Esophagus muscularis mucosa (tissue), 4 donors: Measurements from ENCODE around the gene GSTO2. TPM values are rescaled to one million over a fixed set of nuclear protein-coding genes. Genes with fewer than 3 reads are reported as not detected.

Experiments used
- DNase-seq: peaks from one replicate; pipeline ENCODE4 v3.0.0-alpha.2; 2017; ENCODE audit errors: extremely low spot score
- H3K27ac ChIP-seq, 4 donors: fragments of 200-600 bp; sonication (generic); replicated peaks in 1 of 4; 1 replicate in 3 of 4; 2 replicates in 1 of 4; pipeline ENCODE4 v1.5.1; 2016 to 2019; ENCODE audit warnings: mild to moderate bottlenecking in 1 of 4
- H3K27me3 ChIP-seq, 4 donors: fragments of 200-600 bp; sonication (generic); one replicate each; pipeline versions ENCODE4 v1.5.1 to v1.6.0; 2016 to 2019
- H3K36me3 ChIP-seq, 4 donors: fragments of 200-600 bp; sonication (generic); one replicate each; pipeline ENCODE4 v1.5.1; 2016 to 2019
- H3K4me1 ChIP-seq, 4 donors: fragments of 200-600 bp; sonication (generic); one replicate each; pipeline ENCODE4 v1.5.1; 2016 to 2019
- H3K4me3 ChIP-seq, 4 donors: fragments of 200-600 bp; sonication (generic); 1 replicate in 2 of 4; 2 replicates in 2 of 4; pipeline ENCODE4 v1.5.1; 2016 to 2019; ENCODE audit warnings: mild to moderate bottlenecking in 4 of 4, moderate library complexity in 1 of 4
- H3K9me3 ChIP-seq, 4 donors: fragments of 200-600 bp; sonication (generic); 1 replicate in 3 of 4; 2 replicates in 1 of 4; pipeline ENCODE4 v1.5.1; 2016 to 2019
- EP300 ChIP-seq: sonication (generic); formaldehyde crosslinking; IDR thresholded peaks from one replicate; pipeline ENCODE4 v1.6.1; 2017; ENCODE audit warnings: antibody characterized with exemption
- POLR2A ChIP-seq: fragments of 450-650 bp; IDR thresholded peaks from one replicate; pipeline ENCODE4 v1.6.1; 2017; ENCODE audit warnings: antibody characterized with exemption, moderate library complexity, mild to moderate bottlenecking, low read depth
- POLR2AphosphoS5 ChIP-seq, 2 donors: sonication (generic); formaldehyde crosslinking; IDR thresholded peaks; one replicate each; pipeline ENCODE4 v1.6.1; 2017; ENCODE audit warnings: antibody characterized with exemption in 2 of 2
- WGBS: methylation state at CpG from one replicate; pipeline ENCODE4 v1.1.5; 2018; 5-methylcytosine and 5-hydroxymethylcytosine counted together
- intact Hi-C: fragments of 100-400 bp; cut with DNase I; formaldehyde crosslinking; loops from one replicate; pipeline ENCODE4 v1.15.1; 2023
- total RNA-seq, 4 donors: library from RNA; depleted of rRNA; stranded (reverse); fragments of >200 nt; gene quantifications; one replicate each; pipeline versions ENCODE4 v1.1.0 to v1.2.1, GENCODE V29; 2016
- TF ChIP-seq, protein P1 (sequence below), 3 experiments: fragments of 200-600 bp in 2 of 3; fragments of 450-650 bp in 1 of 3; sonication (generic) in 2 of 3; IDR thresholded peaks; one replicate each; pipeline ENCODE4 v1.5.1; 2017 to 2019; ENCODE audit warnings: antibody characterized with exemption in 3 of 3, mild to moderate bottlenecking in 2 of 3, moderate library complexity in 1 of 3

GSTO2 gene
- total RNA-seq, 4 donors from 2014 or later, result 0.42 to 0.99 (median 0.63) TPM

DNA sequence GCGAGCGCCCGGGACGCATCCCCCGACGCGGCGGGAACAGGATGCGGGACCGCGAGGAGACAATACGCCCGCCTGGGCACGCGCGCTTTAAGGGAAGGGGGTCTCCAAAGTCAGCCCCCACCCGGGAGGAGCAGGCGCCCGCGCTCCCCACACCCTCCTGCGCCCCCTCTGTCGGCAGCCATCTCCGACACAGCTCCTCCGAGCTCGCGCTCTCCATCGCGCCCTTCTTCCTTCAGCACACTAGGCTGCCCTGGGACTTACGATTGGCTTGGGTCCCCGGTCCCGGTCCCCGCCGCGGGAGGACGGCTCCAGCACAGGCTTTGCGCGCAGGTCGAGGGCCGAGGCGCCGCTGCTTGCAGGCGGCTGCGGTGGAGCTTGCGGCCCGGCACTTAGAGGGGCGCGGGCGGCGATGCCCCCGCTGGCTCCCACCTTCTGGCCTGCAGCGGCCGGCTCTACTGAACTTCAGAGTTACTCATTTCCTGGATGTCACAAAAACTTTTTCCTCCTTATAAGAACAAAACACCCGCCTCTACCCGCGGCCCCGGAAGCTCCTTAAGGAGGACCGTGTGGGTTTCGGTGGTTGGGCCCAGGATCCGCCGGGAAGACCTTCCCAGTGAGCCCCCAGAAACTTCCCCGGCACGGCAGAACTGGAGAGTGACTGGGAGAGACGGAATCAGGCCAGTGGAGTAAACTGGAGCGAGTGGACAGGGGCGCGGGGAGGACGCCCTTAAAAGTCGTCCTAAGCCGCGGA lies 69.2 kb downstream of the GSTO2 start, which contains the start of gene ITPRIP:
ITPRIP (minus strand) TSS at position 481 of the 751 bp plus-strand sequence. CDS start 22,414 bp downstream, outside the sequence.
- WGBS, result 2% methylated on average over 10 of the region's 70 CpGs
- TF ChIP-seq POLR2AphosphoS5 (IDR thresholded peaks at IDR 0.05), result peak; percentile 96 to 99
- no peak for TF ChIP-seq EP300
- TF ChIP-seq, protein P1, sequence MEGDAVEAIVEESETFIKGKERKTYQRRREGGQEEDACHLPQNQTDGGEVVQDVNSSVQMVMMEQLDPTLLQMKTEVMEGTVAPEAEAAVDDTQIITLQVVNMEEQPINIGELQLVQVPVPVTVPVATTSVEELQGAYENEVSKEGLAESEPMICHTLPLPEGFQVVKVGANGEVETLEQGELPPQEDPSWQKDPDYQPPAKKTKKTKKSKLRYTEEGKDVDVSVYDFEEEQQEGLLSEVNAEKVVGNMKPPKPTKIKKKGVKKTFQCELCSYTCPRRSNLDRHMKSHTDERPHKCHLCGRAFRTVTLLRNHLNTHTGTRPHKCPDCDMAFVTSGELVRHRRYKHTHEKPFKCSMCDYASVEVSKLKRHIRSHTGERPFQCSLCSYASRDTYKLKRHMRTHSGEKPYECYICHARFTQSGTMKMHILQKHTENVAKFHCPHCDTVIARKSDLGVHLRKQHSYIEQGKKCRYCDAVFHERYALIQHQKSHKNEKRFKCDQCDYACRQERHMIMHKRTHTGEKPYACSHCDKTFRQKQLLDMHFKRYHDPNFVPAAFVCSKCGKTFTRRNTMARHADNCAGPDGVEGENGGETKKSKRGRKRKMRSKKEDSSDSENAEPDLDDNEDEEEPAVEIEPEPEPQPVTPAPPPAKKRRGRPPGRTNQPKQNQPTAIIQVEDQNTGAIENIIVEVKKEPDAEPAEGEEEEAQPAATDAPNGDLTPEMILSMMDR (IDR thresholded peaks at IDR 0.05), result peak in 1 of 3 experiments; percentile 2
- peak; percentile 95 for TF ChIP-seq POLR2A
- Histone ChIP-seq H3K27ac (peak within 1 kb of the TSS; percentile 97 to 100 (median 98)), H3K4me3 (peak within 1 kb of the TSS; percentile 77 to 98 (median 90)), H3K9me3 (no peaks in the 10 kb centered on the region), H3K4me1 (peaks cover 51 to 65% (median 62%) of the 10 kb centered on the region in 4 donors), H3K36me3 (peaks cover 0 to 19% (median 3%) of the 10 kb centered on the region in 4 donors), H3K27me3 (no peaks in the 10 kb centered on the region)
- intact Hi-C loops, result loop anchor here (2.0 kb wide), 1 partner anchor 35 kb away; no protein-coding TSS in a partner anchor
- peak; percentile 96 for DNase-seq

DNA sequence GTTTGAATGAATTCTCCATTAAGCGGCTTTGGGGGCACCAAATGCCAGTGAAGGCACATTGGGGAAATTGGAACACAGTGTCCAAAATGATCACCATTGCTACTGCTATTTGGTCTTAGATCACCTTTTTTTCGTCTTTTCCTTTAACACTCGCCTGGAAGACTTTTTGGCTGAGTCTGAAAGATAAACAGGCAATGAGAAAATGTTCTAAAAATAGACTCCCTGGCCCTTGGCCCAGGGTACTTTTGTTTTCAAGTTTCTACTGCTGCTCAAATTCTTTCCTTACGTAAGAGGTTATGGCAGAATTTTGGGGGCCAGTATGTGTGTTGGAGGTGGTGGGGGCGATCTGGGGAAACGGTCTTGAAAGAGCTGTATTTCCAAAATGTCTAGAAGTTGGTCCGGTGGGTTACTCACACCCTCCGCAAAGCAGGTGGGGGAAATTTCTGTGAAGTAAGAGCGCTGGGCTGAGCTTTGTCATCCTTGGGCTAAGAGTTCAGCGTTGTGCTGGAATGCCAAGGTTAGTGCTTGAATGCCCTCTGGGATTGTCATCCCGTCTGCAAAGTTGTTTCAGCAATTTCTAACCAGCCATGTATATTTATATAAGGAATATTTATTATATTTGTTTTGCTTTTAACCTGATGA lies 70.6 kb downstream of the GSTO2 start:
- TF ChIP-seq, protein P1 (IDR thresholded peaks at IDR 0.05), result no peak
- TF ChIP-seq POLR2AphosphoS5 (IDR thresholded peaks at IDR 0.05), result peak; percentile 25 to 54
- intact Hi-C loops, result loop anchor here (2.0 kb wide), 1 partner anchor 37 kb away; no protein-coding TSS in a partner anchor
- Histone ChIP-seq H3K9me3 (no peaks in the 10 kb centered on the region), H3K27me3 (no peaks in the 10 kb centered on the region), H3K4me3 (peak overlapping the region; percentile 77 to 98 (median 90)), H3K27ac (peak overlapping the region; percentile 97 to 100 (median 98)), H3K4me1 (peaks cover 36 to 53% (median 50%) of the 10 kb centered on the region in 4 donors), H3K36me3 (peaks cover 0 to 5% (median 2%) of the 10 kb centered on the region in 4 donors)
- WGBS, result 10% methylated on average over 11 of the region's 11 CpGs
- no peak for DNase-seq

DNA sequence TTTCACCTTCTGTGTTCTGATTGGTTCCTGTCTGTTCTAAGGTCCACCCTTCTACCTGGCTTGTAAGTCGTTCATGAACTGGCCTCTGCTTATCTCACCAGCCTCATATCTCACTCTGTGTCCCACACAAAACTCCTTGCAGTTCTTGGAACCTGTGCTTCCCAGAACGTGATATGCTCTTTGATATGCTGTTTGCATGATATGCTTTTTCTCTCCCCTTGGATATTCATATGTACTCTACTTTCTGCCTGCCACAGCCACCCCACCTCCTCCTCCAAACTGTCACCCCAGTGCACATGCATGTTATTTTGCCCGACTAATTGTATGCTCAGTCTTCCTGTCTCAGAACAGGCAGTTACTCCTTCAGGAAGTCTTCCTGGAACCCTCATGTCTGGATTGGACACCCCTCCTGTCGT lies 71.1 kb downstream of the GSTO2 start:
- Histone ChIP-seq H3K4me3 (peak overlapping the region in 3 of 4 donors; percentile 88 to 98 (median 93)), H3K9me3 (no peaks in the 10 kb centered on the region), H3K4me1 (peaks cover 31 to 48% (median 45%) of the 10 kb centered on the region in 4 donors), H3K36me3 (no peaks in the 10 kb centered on the region), H3K27ac (peak overlapping the region; percentile 97 to 100 (median 98)), H3K27me3 (no peaks in the 10 kb centered on the region)
- TF ChIP-seq EP300 (no peak), POLR2AphosphoS5 (IDR thresholded peaks at IDR 0.05) (no peak), POLR2A (no peak)
- TF ChIP-seq, protein P1 (IDR thresholded peaks at IDR 0.05), result no peak
- WGBS, result 17% methylated on average over 4 of the region's 4 CpGs
- DNase-seq, result no peak
- intact Hi-C loops, result no loop called here

DNA sequence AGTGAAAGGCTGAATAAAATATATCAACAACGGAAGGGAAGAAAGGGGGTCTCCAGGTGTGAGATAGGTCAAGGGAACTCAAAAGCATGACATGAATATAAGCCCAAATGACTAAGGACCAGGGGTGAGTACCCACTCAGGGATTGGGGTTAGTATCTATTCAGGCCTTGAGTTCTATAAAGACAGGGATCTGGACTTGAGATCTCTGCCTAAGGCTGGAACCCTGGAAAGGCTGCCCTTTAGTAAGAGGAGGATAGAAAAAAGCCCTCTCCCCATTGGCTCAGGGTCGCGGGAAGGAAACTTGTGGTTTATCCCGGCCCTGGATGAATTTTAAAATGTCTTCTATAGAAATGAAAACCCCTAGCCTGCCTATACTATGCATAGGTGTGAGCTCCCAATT lies 71.7 kb downstream of the GSTO2 start:
- WGBS, result 81% methylated on average over 4 of the region's 4 CpGs
- Histone ChIP-seq H3K36me3 (no peaks in the 10 kb centered on the region), H3K27me3 (no peaks in the 10 kb centered on the region), H3K4me1 (peaks cover 26 to 42% (median 39%) of the 10 kb centered on the region in 4 donors), H3K9me3 (no peaks in the 10 kb centered on the region), H3K4me3 (no peak overlapping the region), H3K27ac (peak overlapping the region; percentile 97 to 100 (median 98))
- intact Hi-C loops, result no loop called here
- DNase-seq, result no peak
- TF ChIP-seq, protein P1 (IDR thresholded peaks at IDR 0.05), result no peak
- TF ChIP-seq EP300 (no peak), POLR2A (no peak), POLR2AphosphoS5 (IDR thresholded peaks at IDR 0.05) (no peak)
